ENCODE results near the gene ZNF407. TPM values are rescaled to one million over a fixed set of nuclear protein-coding genes. Genes with fewer than 3 reads are reported as not detected.

Gene ZNF407
- total RNA-seq, 4 donors from 2014 or later: 18.1 to 29.1 (median 19.7) TPM

GRCh38 chr18:75111760-75112159, 514.1 kb downstream of the ZNF407 start:
- Histone ChIP-seq H3K4me1 (no peaks in the 10 kb centered on the region), H3K27ac (no peak overlapping the region), H3K27me3 (no peaks in the 10 kb centered on the region), H3K4me3 (no peak overlapping the region), H3K9me3 (no peaks in the 10 kb centered on the region), H3K36me3 (no peaks in the 10 kb centered on the region)
- 72 to 79% methylated on average over 7 to 8 of the region's 8 CpGs for WGBS, 2 donors (ENCODE audit: low coverage in 1 of 2)
- no peak for TF ChIP-seq POLR2AphosphoS5 (IDR thresholded peaks at IDR 0.05)
- TF ChIP-seq, protein P1, sequence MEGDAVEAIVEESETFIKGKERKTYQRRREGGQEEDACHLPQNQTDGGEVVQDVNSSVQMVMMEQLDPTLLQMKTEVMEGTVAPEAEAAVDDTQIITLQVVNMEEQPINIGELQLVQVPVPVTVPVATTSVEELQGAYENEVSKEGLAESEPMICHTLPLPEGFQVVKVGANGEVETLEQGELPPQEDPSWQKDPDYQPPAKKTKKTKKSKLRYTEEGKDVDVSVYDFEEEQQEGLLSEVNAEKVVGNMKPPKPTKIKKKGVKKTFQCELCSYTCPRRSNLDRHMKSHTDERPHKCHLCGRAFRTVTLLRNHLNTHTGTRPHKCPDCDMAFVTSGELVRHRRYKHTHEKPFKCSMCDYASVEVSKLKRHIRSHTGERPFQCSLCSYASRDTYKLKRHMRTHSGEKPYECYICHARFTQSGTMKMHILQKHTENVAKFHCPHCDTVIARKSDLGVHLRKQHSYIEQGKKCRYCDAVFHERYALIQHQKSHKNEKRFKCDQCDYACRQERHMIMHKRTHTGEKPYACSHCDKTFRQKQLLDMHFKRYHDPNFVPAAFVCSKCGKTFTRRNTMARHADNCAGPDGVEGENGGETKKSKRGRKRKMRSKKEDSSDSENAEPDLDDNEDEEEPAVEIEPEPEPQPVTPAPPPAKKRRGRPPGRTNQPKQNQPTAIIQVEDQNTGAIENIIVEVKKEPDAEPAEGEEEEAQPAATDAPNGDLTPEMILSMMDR (IDR thresholded peaks at IDR 0.05): no peak
- ATAC-seq: no peak

- Histone ChIP-seq H3K27ac (no peak overlapping the region), H3K36me3 (no peaks in the 10 kb centered on the region)
- no peak for ATAC-seq
These were observed 514.8 kb downstream of the ZNF407 start for GRCh38 chr18:75112186-75113096.

GRCh38 chr18:75113455-75113854, 515.8 kb downstream of the ZNF407 start:
- Histone ChIP-seq H3K27me3 (no peaks in the 10 kb centered on the region), H3K36me3 (no peaks in the 10 kb centered on the region), H3K9me3 (no peaks in the 10 kb centered on the region), H3K27ac (no peak overlapping the region), H3K4me3 (no peak overlapping the region), H3K4me1 (no peaks in the 10 kb centered on the region)
- no peak for TF ChIP-seq POLR2A (IDR thresholded peaks at IDR 0.05)
- TF ChIP-seq EP300 (IDR thresholded peaks at IDR 0.05): no peak
- 82% methylated on average over 2 of the region's 5 CpGs; no CpG with 5 or more reads in 1 of the 2 donors for WGBS, 2 donors (ENCODE audit: low coverage in 1 of 2)
- ATAC-seq: no peak

More at GRCh38 chr18:75112186-75113096, 514.8 kb downstream of the ZNF407 start:
- H3K4me1 ChIP-seq: no peaks in the 10 kb centered on the region
- H3K4me3 ChIP-seq: no peak overlapping the region
- H3K27me3 ChIP-seq: no peaks in the 10 kb centered on the region
- no peaks in the 10 kb centered on the region for H3K9me3 ChIP-seq
- TF ChIP-seq POLR2A (IDR thresholded peaks at IDR 0.05): no peak
- WGBS, 2 donors (ENCODE audit: low coverage in 1 of 2): 70 to 84% methylated on average over 12 to 15 of the region's 16 CpGs

- no peaks in the 10 kb centered on the region for H3K27me3 ChIP-seq
- H3K4me1 ChIP-seq: no peaks in the 10 kb centered on the region
- 83 to 98% methylated on average over 5 to 6 of the region's 6 CpGs for WGBS, 2 donors (ENCODE audit: low coverage in 1 of 2)
- TF ChIP-seq, protein P1 (IDR thresholded peaks at IDR 0.05): no peak
- TF ChIP-seq POLR2A (IDR thresholded peaks at IDR 0.05): no peak
- no peak for TF ChIP-seq EP300 (IDR thresholded peaks at IDR 0.05)
- no peak for TF ChIP-seq POLR2AphosphoS5 (IDR thresholded peaks at IDR 0.05)
- no peak overlapping the region for H3K27ac ChIP-seq
- no peak overlapping the region for H3K4me3 ChIP-seq
- ATAC-seq: no peak
- H3K36me3 ChIP-seq: no peaks in the 10 kb centered on the region
- no peaks in the 10 kb centered on the region for H3K9me3 ChIP-seq
These were observed 516.6 kb downstream of the ZNF407 start for GRCh38 chr18:75114231-75114764.

Other genes starting within 250 kb of the ZNF407 start
- under 1 TPM in 2 of 4 donors, not detected in 2; 0.13 to 0.42 TPM for gene DIPK1C, start 140.6 kb upstream of the ZNF407 start, total RNA-seq
- 10 to 100 TPM; 37.5 to 48.9 (median 48.0) TPM for gene CNDP2, start 101.5 kb upstream of the ZNF407 start, total RNA-seq
- gene CNDP1, start 63.4 kb upstream of the ZNF407 start, total RNA-seq: under 1 TPM in 1 of 4 donors, not detected in 3; 0.15 TPM

Measured in gastroesophageal sphincter (tissue), 4 donors.